ENCODE measurements around the gene LONRF2. TPM values are rescaled to one million over a fixed set of nuclear protein-coding genes. Genes with fewer than 3 reads are reported as not detected.

LONRF2 gene
- total and polyA plus RNA-seq, 2 of the 4 experiments (the other 2 are of a cell fraction) = 0.19 to 0.54 TPM

GRCh38 chr2:100245681-100246080, 76.6 kb downstream of the LONRF2 start:
- BruUV-seq (replicated peaks) = no TSS peak
- 100% methylated on average over 3 of the region's 4 CpGs; no CpG with 5 or more reads in 1 of the 2 experiments for WGBS, 2 experiments (ENCODE audit: extremely low coverage in 2 of 2, insufficient read length in 1 of 2)

More at GRCh38 chr2:100245681-100246080, 76.6 kb downstream of the LONRF2 start:
- Histone ChIP-seq H2AK9ac (replicated peaks; ENCODE audit: low read depth, low read length, poor library complexity) (no peak overlapping the region), H2BK20ac (ENCODE audit: low read depth, low read length) (no peak overlapping the region; the same call in 1 of the 2 replicates), H2BK120ac (ENCODE audit: low read depth, low read length) (peak overlapping the region; percentile 42), H3K4me3 (ENCODE audit: insufficient read depth, low read depth, low read length) (no peak overlapping the region), H3K4ac (ENCODE audit: low read depth, low read length) (peak overlapping the region; percentile 25), H3K4me1 (ENCODE audit: control insufficient read depth, insufficient read depth, low read length) (peaks cover 16% of the 10 kb centered on the region), H4K91ac (ENCODE audit: insufficient read depth, low read depth, low read length) (peak overlapping the region; percentile 27; the same call in 1 of the 2 replicates), H3K9me3 (ENCODE audit: control insufficient read depth, insufficient read depth, low read length) (peaks cover 4% of the 10 kb centered on the region), H3K79me1 (ENCODE audit: low read depth in 1 of 2, low read length in 2 of 2) (no peaks in the 10 kb centered on the region), H3K56ac (ENCODE audit: extremely low read depth, insufficient read depth, low read length) (no peak overlapping the region), H3K27ac (ENCODE audit: insufficient read depth, low read length) (no peak overlapping the region), H4K8ac (ENCODE audit: low read depth in 2 of 2, low read length in 2 of 2) (peak overlapping the region in 1 of 2 experiments; percentile 17; a peak in 2 of 4 replicates), H2BK5ac (ENCODE audit: low read depth, low read length, poor library complexity, severe bottlenecking) (peak overlapping the region; percentile 7), H3K9ac (ENCODE audit: low read depth, low read length) (no peak overlapping the region), H4K20me1 (ENCODE audit: insufficient read depth, low read length) (no peaks in the 10 kb centered on the region), H3K18ac (ENCODE audit: low read depth, low read length) (peak overlapping the region; percentile 11), H3K9me1 (ENCODE audit: insufficient read depth, low read length) (peaks cover 15% of the 10 kb centered on the region; the same call in 1 of the 2 replicates), H2AK5ac (ENCODE audit: low read depth, low read length) (no peak overlapping the region), H3K27me3 (ENCODE audit: control insufficient read depth, insufficient read depth, low read length) (0 out of 2 replicates have a peak, but pooled peaks cover 2% of the 10 kb centered on the region), H2AFZ (replicated peaks; ENCODE audit: low read length, poor library complexity) (no peak overlapping the region), H3K4me2 (ENCODE audit: low read depth, low read length) (no peak overlapping the region), H3K14ac (replicated peaks; ENCODE audit: low read depth, low read length) (peak overlapping the region; percentile 19; the same call in 1 of the 2 replicates), H3K36me3 (ENCODE audit: control insufficient read depth, insufficient read depth, low read length) (no peaks in the 10 kb centered on the region), H2BK15ac (ENCODE audit: low read depth, low read length) (0 out of 3 replicates have a peak overlapping the region, but pooled peaks have one; percentile 1), H3K23ac (ENCODE audit: low read depth, low read length) (no peak overlapping the region), H4K5ac (ENCODE audit: low read depth, low read length) (no peak overlapping the region)
- no peak for ATAC-seq (ENCODE audit: low read depth)
- POLR2A ChIA-PET (ENCODE audit: unreplicated experiment) = no interaction called here
- CTCF ChIA-PET = no interaction called here
- TF ChIP-seq RCOR1 (IDR thresholded peaks at IDR 0.05; ENCODE audit: insufficient replicate concordance, low read length) = no peak
- TF ChIP-seq MXI1 (IDR thresholded peaks at IDR 0.05; ENCODE audit: borderline replicate concordance, low read depth, low read length) = no peak
- TF ChIP-seq BHLHE40 (IDR thresholded peaks at IDR 0.05; ENCODE audit: low read depth, low read length) = no peak
- DNase-seq = no peak
- in situ Hi-C loops (cut with MboI; ENCODE audit: low sequenced_read_pairs) (loop anchor here (10.0 kb wide), 1 partner anchor 521 kb away; no protein-coding TSS in a partner anchor), intact Hi-C loops (cut with micrococcal nuclease) (loop anchor here (10.0 kb wide), 1 partner anchor 431 kb away; no protein-coding TSS in a partner anchor), dilution Hi-C loops (cut with HindIII; ENCODE audit: low sequenced_read_pairs, unreplicated experiment) (no loop called here)

All from IMR-90 (cell line).